ENCODE measurements around the gene MEGF11.

MEGF11 gene

DNA sequence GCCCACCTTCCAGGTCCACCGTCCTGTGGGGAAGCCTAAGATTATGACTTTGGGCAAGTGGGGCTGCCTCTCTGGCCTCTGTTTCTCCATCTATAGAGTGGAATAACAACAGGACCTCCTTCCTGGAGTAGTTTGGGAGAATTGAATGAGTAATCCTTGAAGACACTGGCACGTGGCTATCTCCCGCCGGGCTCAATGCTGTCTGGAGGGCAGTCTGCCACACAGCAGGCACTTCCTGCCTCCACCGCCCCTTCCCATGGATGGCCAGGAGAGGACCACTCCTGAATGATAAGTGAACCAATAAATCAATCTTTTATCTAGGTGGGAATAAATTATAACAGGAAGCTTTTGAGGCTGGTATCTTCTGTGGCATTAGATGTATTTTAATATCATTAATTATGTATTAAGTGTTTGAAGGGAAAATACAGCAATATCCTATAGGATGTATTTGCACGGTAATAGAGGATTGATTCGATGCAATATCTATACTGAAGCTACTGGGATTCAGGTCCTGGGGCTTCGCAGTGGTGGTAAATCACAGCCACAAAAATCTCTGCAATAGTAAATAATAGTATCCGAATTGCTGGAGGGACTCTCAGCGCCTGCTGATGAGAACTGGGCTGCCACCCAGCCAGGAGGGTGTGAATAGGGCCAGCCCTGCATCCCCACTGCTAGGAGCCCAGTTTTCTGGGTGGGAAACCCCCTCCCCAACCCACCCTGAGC, 15.9 kb downstream of the MEGF11 start:
- no peak for DNase-seq

DNA sequence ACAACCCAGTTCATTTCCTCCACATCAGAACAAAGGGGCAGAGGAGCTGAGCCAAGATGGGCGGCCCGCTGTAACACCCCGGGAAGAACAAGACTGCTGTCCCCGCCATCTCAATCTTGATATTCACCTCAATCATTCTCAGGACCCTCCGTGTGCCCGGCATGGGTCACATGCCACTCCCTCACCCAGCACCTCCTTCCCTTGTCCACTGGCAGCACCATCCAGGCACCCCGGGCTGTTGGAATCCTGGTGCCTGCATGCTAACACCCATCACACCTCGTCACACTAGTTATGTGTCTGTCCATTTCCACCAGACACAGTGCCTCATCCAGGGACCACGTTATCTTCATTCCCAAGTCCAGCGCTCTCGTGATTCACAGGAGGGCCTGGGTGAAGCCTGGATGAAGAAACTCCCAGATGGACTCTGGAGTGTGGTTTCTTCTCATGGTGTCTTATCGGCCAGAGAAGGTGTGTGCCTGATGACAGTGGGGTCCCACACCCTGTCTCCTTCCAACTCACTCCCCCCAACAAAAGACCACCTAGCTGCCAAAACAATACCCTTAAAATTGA, 16.7 kb downstream of the MEGF11 start:
- no peak for DNase-seq

GRCh38 chr15:66235866-66236265, 17.7 kb downstream of the MEGF11 start:
- DNase-seq = no peak

GRCh38 chr15:66234798-66235197, 18.8 kb downstream of the MEGF11 start:
- DNase-seq = no peak

DNA sequence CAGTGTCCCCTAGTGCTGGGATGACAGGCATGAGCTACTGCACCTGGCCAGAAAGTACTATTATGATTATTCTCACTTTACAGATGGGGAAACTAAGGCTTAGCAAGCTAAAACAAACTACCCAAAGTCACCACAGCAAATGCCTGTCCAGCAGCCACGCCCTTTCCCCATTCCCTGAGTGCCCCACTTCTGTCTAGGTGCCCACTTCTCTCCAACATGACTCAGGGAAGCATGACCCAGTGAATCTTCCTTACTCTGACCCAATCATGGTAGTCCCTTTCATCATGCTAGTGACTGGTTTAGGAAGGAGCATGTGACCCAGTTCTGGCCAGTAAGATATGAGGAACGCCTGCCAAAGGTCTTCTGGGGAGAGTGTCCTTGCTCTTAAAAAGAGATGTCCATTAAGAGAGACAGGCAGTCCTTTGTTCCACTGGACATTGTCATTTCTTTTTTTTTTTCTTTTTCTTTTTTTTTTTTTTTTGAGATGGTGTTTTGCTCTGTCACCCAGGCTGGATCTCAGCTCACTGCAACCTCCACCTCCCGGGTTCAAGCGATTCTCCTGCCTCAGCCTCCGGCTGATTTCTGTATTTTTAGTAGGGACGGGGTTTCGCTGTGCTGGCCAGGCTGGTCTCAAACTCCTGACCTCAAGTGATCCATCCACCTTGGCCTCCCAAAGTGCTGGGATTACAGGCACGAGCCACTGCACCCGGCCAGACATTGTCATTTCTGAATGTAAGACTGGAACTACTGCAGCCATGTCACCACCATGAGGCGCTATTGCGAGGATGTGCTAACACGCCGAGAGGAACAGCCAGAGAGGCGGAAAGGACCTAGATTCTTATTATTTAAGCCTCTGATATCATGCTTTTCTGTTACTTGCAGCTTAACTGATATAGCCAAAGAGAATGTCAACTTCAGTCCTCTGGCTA, 19.8 kb downstream of the MEGF11 start:
- DNase-seq = no peak

DNA sequence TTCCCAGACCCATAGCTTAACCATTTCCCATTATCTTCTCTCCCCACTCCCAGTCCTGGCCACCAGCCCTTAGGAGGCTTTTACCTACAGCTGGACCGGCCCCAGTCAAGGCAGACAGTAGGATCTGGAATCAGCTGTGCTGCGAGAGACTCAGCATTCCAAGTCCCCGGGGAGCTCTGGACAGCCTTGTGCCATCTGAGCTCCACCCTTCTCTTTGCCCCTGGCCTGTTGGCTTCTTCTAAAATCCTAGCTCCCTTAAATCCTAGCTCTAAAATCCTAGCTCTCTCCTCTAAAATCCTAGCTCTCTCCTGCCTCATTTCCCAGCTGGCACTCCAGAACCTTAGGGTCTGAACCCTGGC, 21.3 kb downstream of the MEGF11 start:
- DNase-seq = no peak

GRCh38 chr15:66231394-66232266, 21.9 kb downstream of the MEGF11 start:
- DNase-seq = no peak

GRCh38 chr15:66229790-66230465, 23.6 kb downstream of the MEGF11 start:
- no peak for DNase-seq

DNA sequence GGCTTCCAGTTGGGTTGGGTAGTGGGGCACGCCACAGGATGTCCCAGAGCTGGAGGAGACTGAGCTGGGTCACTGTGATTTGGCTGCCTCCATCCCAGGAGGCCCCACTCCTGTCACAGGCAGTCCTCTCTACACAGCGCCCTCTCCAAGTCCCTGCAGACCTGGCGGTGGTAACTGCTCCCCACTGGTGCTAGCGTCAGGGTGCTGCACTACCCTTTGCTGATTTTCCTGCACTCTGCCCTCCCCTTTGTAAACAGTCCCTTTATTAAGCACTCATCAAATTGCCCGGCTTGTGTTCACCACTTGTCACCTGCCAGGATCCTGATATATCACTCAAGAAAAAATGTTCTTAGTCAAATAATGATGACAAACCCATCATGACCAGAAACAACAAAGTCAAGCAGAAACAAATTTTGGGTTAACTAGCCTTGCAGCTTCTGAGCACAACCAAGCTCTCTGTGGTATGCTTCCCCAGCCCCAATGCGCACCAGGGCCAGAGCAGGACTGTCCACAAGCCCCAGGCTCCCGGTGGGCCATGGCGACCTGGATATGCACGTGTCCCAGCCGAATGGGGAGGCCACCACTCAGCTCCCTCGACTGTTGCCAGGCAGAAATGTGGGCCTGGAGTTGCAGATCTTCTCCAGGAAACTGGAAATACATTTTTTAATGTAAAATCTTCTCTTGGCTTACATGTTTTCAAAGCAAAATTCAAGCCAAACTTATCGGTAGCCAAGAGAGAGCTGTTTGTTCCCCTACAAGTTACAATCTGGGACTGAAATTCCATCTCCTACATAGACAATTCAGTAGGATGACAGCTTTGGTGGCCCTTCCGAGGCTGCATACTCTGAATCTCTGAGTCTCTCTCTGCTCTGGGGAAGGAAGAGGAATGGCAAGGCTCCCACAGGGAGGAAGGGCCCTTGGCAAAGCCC, 24.5 kb downstream of the MEGF11 start:
- DNase-seq = no peak

- no peak for DNase-seq
Observed at GRCh38 chr15:66226736-66227135, 26.8 kb downstream of the MEGF11 start.

- DNase-seq = no peak
Observed at GRCh38 chr15:66225656-66226274, 27.8 kb downstream of the MEGF11 start.

DNA sequence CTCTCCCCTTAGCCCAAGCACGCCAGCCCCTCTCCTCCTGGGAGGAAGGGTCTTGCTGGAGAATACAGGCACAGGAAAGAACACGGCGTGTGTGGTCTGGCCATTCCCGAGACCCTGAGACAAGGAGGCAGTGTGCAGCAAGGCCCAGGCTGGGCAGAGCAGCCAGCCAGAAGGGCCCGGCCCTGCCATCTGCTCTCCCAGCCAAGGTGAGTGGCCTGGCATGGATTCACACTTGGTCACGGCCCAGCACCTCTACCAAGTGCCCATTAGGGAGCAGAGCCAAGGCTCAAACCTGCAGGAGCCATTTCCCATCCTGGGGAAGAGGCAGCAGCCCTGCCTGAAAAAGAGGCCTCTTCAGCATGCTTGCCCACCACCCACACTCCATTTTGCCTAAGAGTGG, 28.6 kb downstream of the MEGF11 start:
- peak; percentile 94 for DNase-seq

- DNase-seq = no peak
Observed at GRCh38 chr15:66222273-66223198, 31.0 kb downstream of the MEGF11 start.

DNA sequence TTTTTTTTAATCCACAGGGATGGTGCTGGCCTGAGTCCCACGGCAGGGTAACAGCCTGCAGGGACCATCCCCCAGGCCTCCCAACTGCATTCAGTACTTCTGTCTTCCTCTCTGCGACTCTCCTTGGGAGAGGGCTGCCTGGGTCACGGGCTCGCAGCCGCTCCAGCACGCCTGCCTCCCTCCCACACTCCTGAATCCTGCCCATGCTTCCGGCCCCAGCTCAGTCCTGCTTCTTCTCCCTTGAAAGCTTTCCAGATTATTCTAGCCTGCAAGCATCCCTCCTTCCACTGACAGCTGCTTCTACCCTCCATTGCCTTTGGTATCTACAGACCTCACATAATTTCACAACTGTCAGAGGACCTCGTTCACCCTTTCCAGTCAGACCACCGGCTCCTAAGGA, 32.4 kb downstream of the MEGF11 start:
- no peak for DNase-seq

GRCh38 chr15:66220601-66221000, 32.9 kb downstream of the MEGF11 start:
- DNase-seq = no peak

GRCh38 chr15:66219339-66219738, 34.2 kb downstream of the MEGF11 start:
- no peak for DNase-seq

GRCh38 chr15:66216806-66217205, 36.7 kb downstream of the MEGF11 start:
- no peak for DNase-seq

DNA sequence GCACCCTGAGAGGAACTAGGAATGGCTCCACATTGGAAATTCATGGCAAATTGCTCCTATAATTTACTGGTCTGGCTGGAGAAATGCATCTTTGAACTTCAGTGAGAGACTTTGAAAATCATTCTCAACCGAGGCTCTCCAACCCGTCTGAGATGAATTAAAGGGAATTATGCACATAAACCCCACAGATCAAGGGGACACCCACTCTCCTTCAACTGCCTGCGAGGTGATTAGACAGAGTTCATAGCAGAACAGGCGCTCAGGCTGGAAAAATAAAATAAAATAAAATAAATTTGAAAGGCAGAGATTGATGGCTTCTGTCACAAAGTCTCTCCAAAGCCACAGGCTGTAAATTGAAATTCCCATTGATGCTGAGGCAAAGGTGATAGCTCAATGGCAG, 37.7 kb downstream of the MEGF11 start:
- no peak for DNase-seq

GRCh38 chr15:66214246-66214645, 39.3 kb downstream of the MEGF11 start:
- DNase-seq = no peak

GRCh38 chr15:66212563-66212921, 41.0 kb downstream of the MEGF11 start:
- peak; percentile 69 for DNase-seq
